VCaP (cell line): ENCODE measurements around the gene IPO7.

Source experiments
- H3K27ac ChIP-seq: fragments of 450-650 bp; 2 replicates; pipeline ENCODE4 v1.5.1; 2017
- CTCF ChIP-seq: fragments of 450-650 bp; conservative IDR thresholded peaks from 2 replicates; pipeline ENCODE4 v1.5.1; 2017; ENCODE audit warnings: mild to moderate bottlenecking, moderate library complexity

Gene IPO7

GRCh38 chr11:9461063-9461759 is 76.8 kb downstream of the IPO7 start:
- H3K27ac ChIP-seq, result peak overlapping the region; percentile 99
- no peak for TF ChIP-seq CTCF

- TF ChIP-seq CTCF, result no peak
- H3K27ac ChIP-seq, result peak overlapping the region; percentile 99
These were observed 77.3 kb downstream of the IPO7 start for GRCh38 chr11:9461760-9462134.

GRCh38 chr11:9462172-9462799 is 77.8 kb downstream of the IPO7 start:
- TF ChIP-seq CTCF, result no peak
- H3K27ac ChIP-seq, result peak overlapping the region; percentile 99

- no peak for TF ChIP-seq CTCF
- peak overlapping the region; percentile 99 for H3K27ac ChIP-seq
These were observed 78.5 kb downstream of the IPO7 start for GRCh38 chr11:9462806-9463537.

GRCh38 chr11:9470765-9471164 is 86.3 kb downstream of the IPO7 start:
- H3K27ac ChIP-seq, result no peak overlapping the region
- no peak for TF ChIP-seq CTCF

- no peak overlapping the region for H3K27ac ChIP-seq
- TF ChIP-seq CTCF, result no peak
These were observed 89.0 kb downstream of the IPO7 start for GRCh38 chr11:9473408-9473807.

GRCh38 chr11:9479899-9480298 is 95.4 kb downstream of the IPO7 start:
- H3K27ac ChIP-seq, result no peak overlapping the region
- no peak for TF ChIP-seq CTCF
